ENCODE data around the gene AK1.

AK1 gene, protein sequence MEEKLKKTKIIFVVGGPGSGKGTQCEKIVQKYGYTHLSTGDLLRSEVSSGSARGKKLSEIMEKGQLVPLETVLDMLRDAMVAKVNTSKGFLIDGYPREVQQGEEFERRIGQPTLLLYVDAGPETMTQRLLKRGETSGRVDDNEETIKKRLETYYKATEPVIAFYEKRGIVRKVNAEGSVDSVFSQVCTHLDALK
- 0.37 to 16.1 (median 7.6) reads per million in 9 experiments for total RNA-seq

DNA sequence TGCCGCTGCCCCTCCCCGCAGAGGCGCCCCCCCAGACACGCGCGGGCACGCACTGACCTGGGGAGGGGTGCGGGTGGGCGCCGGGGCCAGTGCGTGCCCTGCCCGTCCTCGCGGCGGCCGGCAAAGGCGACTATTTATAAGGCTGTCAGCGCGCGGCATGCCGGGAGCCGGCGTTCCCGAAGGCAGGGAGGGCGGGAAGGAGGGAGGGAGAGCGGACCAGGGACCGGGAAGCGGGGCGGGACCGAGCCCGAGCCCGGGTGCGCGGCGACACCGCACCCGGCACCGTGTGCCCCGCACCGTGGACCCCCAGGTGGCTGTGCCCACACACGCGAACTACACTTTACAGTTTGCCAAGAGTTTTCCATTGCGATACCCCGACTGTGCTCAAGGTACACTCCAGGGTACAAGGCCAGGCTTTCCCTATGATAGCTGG lies at the start of gene AK1:
AK1 (minus strand) TSS at position 110 of the 433 bp plus-strand sequence. CDS start 3,058 bp downstream, outside the sequence.
- Mint-ChIP-seq H3K27ac (peak within 1 kb of the TSS in 1 of 2 donors; percentile 57), H3K4me1 (ENCODE audit: low read depth in 2 of 2) (peaks cover 9 to 20% of the 10 kb centered on the region in 2 donors), H3K27me3 (no peaks in the 10 kb centered on the region), H3K36me3 (ENCODE audit: insufficient read depth) (peaks cover 16% of the 10 kb centered on the region), H3K4me3 (peak within 1 kb of the TSS in 1 of 2 donors; percentile 50), H3K9me3 (no peaks in the 10 kb centered on the region)
- ATAC-seq (replicated peaks) (no peak), DNase-seq (no peak)

DNA sequence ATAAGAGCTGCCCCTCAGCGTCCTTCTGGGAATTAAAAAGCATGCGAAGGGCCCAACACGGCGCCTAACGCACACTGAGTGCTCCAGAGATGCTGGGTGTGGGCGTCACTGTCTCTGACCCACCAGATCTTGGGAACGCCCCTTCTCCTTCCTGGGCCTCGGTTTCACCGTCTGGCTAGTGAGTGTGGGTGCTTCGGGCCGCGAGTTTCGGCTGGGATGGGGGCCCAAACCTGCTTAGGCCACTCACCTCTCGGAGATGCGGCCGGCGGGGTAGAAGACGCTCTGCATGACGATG lies 49.4 kb upstream of the AK1 start:
- ATAC-seq (replicated peaks): peak; percentile 2
- H3K36me3 Mint-ChIP-seq (ENCODE audit: insufficient read depth): peaks cover 32% of the 10 kb centered on the region
- no peaks in the 10 kb centered on the region for H3K9me3 Mint-ChIP-seq
- H3K4me3 Mint-ChIP-seq: peak overlapping the region; percentile 59 to 71
- no peak overlapping the region for H3K27ac Mint-ChIP-seq
- DNase-seq: no peak
- peaks cover 7 to 9% of the 10 kb centered on the region in 2 donors for H3K27me3 Mint-ChIP-seq
- H3K4me1 Mint-ChIP-seq (ENCODE audit: low read depth in 2 of 2): peaks cover 6 to 17% of the 10 kb centered on the region in 2 donors

DNA sequence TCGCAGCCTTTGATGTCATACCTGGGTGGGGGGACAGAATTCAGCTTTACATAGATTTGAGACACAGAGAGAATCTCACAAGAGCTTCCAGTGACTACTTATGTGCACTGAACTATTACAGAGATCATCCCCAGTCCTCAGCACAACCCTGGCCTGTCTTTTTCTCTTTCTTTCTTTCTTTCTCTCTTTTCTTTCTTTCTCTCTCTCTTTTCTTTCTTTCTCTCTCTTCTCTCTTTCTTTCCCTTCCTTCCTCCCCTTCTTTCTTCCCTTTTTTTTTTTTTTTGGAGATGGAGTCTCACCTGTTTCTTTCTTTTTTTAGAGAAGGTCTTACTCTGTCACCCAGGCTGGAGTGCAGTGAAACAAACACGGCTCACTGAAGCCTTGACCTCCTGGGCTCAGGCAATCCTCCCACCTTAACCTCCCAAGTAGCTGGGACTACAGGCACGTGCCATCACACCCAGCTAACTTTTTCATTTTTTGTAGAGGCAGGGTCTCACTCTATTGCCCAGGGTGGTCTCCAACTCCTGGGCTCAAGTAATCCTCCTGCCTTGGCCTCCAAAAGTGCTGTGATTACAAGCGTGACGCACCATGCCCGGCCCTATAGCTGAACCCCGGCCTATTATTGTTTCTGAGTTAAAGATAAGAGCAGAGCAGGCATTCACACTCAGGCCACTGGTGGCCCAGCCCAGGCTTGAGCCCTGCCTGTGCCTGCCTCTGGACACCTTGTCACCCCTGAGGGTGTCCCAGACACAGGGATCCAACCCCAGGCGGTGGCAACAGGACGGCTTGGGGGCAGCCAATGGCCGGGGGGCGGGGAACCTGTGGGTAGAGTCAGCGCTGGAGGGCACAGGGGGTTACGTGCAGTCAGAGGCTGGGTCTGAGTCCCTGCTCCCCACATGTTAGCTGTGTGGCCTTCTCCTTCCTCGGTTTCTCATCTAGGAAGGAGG lies 48.8 kb upstream of the AK1 start:
- Mint-ChIP-seq H3K4me3 (peak overlapping the region in 1 of 2 donors; percentile 71), H3K27ac (no peak overlapping the region), H3K27me3 (peaks cover 7 to 9% of the 10 kb centered on the region in 2 donors), H3K9me3 (no peaks in the 10 kb centered on the region), H3K36me3 (ENCODE audit: insufficient read depth) (peaks cover 32% of the 10 kb centered on the region), H3K4me1 (ENCODE audit: low read depth in 2 of 2) (peaks cover 3 to 17% of the 10 kb centered on the region in 2 donors)
- DNase-seq (no peak), ATAC-seq (replicated peaks) (no peak)

DNA sequence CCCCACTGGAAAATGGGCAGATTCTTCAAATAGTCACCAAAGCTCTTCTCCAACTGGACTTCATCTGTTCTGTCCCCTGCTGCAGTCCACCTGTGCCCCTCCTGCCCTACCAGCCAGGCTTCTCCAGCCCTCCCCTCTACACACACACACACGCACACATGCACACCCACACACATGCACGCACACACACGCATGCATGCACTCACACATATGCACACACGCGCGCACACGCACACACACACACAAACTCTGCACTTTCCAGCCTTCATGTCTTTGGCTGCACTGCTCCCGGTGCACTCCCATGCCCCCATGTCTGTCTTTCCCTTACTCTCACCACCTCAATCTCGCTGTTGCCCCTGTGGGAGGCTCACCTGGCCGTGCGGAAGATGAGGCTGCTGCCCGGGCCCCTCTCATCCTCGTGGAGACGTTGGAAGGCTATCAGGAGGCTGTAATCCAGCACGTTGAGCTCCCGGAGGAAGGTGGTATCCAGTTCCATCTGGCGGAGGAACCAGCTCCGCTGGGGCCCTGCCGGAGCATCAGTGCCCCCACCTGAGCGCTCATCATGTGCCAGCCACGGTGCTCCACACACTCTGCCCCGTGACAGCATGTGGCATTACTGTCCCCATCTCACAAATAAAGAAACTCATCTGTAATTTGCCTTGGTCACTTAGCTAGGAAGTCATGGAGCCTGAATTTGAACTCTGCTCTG lies 47.4 kb upstream of the AK1 start:
- Mint-ChIP-seq H3K9me3 (no peaks in the 10 kb centered on the region), H3K27me3 (peaks cover 7 to 9% of the 10 kb centered on the region in 2 donors), H3K27ac (no peak overlapping the region), H3K4me1 (ENCODE audit: low read depth in 2 of 2) (peaks cover 0 to 17% of the 10 kb centered on the region in 2 donors), H3K4me3 (no peak overlapping the region), H3K36me3 (ENCODE audit: insufficient read depth) (peaks cover 24% of the 10 kb centered on the region)
- ATAC-seq (replicated peaks) (no peak), DNase-seq (no peak)

DNA sequence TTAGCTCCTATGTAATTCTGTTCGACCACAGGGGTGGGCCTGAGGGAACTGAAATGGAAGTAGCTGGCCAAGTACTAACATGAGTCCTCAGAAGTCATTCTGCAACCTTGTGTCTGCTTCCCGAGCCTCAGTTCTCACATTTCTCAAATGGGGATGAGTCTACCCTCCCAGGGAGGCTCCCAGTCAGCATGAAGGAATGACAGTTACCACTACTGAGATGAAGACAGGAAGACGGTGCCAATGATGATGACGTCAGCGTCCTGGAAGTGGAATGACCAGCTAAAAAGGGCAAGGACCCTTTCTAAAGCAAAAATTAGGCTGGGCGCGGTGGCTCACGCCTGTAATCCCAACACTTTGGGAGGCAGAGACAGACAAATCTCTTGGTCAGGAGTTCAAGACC lies 46.3 kb upstream of the AK1 start:
- no peak overlapping the region for H3K4me3 Mint-ChIP-seq
- H3K27ac Mint-ChIP-seq: no peak overlapping the region
- H3K27me3 Mint-ChIP-seq: peaks cover 7 to 9% of the 10 kb centered on the region in 2 donors
- ATAC-seq (replicated peaks) (no peak), DNase-seq (no peak)
- H3K4me1 Mint-ChIP-seq (ENCODE audit: low read depth in 2 of 2): peaks cover 0 to 20% of the 10 kb centered on the region in 2 donors
- peaks cover 26% of the 10 kb centered on the region for H3K36me3 Mint-ChIP-seq (ENCODE audit: insufficient read depth)
- no peaks in the 10 kb centered on the region for H3K9me3 Mint-ChIP-seq

DNA sequence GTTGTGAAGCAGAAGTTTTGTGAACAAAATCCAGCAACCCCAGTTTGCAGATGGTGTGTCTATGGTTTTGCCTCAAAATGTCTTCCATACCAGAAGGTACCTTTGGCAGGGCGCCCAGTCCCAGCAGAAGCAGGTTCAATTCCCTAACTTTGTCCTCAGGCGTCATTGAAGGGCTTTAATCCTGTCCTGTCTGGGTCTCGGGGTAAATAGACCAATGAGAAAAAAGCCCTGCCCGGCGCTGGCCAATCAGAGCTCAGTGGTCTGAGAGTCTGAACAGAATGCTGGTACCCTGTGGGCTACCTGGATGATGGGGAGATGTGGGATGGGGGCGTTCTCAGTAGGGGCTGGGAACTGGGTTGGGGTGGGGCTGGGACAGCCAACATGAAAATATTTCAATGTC lies 45.6 kb upstream of the AK1 start:
- Mint-ChIP-seq H3K4me1 (ENCODE audit: low read depth in 2 of 2) (peaks cover 0 to 26% of the 10 kb centered on the region in 2 donors), H3K27ac (no peak overlapping the region), H3K9me3 (no peaks in the 10 kb centered on the region), H3K4me3 (no peak overlapping the region), H3K36me3 (ENCODE audit: insufficient read depth) (peaks cover 26% of the 10 kb centered on the region), H3K27me3 (peaks cover 7 to 9% of the 10 kb centered on the region in 2 donors)
- ATAC-seq (replicated peaks) (no peak), DNase-seq (no peak)

DNA sequence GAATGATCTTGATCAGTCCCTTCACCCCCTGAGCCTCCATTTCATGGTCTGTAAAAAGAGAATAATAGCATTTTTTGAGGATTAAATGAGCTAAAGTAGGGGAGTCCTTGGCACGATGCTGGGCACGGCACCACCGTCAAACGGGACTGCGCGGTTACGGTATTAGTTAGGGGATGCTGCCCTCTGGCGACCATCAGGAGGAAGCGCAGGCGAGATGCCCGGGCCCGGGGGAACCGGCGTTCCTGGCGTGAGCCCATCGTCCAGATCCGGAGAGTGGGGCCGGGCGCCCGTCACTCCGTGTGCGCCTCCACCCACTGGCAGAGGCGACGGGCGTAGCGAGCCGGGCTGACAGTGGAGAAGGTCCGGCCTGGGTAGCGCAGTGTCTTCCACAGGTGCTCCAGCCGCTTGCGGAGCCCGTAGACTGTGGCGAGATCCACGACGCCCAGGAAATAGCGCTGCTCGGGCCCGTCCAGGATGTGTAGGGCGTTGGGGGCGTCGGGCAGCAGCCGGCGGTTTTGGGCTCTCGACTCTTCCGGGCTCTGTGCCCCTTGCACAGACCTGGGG lies 44.2 kb upstream of the AK1 start:
- no peaks in the 10 kb centered on the region for H3K9me3 Mint-ChIP-seq
- peak; percentile 81 to 86 (median 81) for DNase-seq
- peak; percentile 51 for ATAC-seq (replicated peaks)
- peak overlapping the region; percentile 46 to 49 for H3K27ac Mint-ChIP-seq
- H3K4me1 Mint-ChIP-seq (ENCODE audit: low read depth in 2 of 2): peaks cover 6 to 30% of the 10 kb centered on the region in 2 donors
- peak overlapping the region; percentile 51 to 70 for H3K4me3 Mint-ChIP-seq
- peaks cover 22% of the 10 kb centered on the region for H3K36me3 Mint-ChIP-seq (ENCODE audit: insufficient read depth)
- peaks cover 7 to 9% of the 10 kb centered on the region in 2 donors for H3K27me3 Mint-ChIP-seq

DNA sequence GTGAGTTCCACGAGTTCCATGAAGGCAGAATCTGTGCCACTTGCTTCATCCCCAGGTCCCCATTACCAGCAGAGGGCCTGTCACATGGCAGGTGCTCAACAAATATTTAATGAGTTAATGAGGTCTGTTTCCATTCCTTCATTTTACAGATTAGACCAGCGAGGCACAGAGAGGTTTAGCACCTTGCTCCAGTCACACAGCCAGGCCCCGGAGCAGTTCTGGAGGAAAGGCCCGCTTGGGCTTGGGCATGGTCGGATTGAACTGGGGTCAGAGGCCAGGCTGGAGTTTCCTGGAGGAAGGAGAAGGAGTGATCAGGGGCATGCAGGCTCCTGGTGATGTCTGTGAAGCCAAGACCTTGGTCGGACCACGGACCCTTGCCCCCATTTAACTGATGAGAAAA lies 43.3 kb upstream of the AK1 start:
- Mint-ChIP-seq H3K36me3 (ENCODE audit: insufficient read depth) (peaks cover 24% of the 10 kb centered on the region), H3K27me3 (peaks cover 2 to 9% of the 10 kb centered on the region in 2 donors), H3K9me3 (no peaks in the 10 kb centered on the region), H3K4me1 (ENCODE audit: low read depth in 2 of 2) (peaks cover 8 to 32% of the 10 kb centered on the region in 2 donors), H3K4me3 (no peak overlapping the region), H3K27ac (no peak overlapping the region)
- ATAC-seq (replicated peaks) (no peak), DNase-seq (no peak)

DNA sequence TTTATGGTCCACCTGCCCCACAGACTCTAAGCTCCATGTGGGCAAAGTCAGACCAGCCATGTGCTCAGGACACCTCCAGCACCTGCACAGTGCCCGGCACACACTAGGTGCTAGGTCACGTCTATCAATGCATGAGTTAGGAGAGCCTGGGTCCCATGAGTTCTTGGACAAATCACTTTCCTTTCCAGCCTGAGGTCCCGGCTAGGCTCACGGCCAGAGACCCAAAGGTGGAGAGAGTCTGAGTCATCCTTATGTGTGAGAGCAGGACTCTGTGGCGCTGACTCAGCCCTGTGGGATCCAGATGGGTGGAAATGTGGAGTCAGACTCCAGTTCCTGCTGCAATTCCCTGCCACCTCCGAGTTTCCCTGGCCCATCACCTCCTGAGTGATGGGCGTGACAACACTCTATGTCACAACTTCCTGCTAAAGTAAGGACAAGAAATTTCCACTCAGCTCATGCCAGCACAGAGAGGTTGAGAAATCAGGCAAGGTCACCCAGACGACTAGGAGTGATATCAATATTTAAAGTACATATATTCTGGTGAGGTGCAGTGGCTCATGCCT lies 41.9 kb upstream of the AK1 start:
- Mint-ChIP-seq H3K4me3 (no peak overlapping the region), H3K4me1 (ENCODE audit: low read depth in 2 of 2) (peaks cover 19 to 41% of the 10 kb centered on the region in 2 donors), H3K27me3 (peaks cover 0 to under 1% of the 10 kb centered on the region in 2 donors), H3K36me3 (ENCODE audit: insufficient read depth) (peaks cover 24% of the 10 kb centered on the region), H3K9me3 (no peaks in the 10 kb centered on the region), H3K27ac (peak overlapping the region in 1 of 2 donors; percentile 87)
- DNase-seq (no peak), ATAC-seq (replicated peaks) (no peak)

DNA sequence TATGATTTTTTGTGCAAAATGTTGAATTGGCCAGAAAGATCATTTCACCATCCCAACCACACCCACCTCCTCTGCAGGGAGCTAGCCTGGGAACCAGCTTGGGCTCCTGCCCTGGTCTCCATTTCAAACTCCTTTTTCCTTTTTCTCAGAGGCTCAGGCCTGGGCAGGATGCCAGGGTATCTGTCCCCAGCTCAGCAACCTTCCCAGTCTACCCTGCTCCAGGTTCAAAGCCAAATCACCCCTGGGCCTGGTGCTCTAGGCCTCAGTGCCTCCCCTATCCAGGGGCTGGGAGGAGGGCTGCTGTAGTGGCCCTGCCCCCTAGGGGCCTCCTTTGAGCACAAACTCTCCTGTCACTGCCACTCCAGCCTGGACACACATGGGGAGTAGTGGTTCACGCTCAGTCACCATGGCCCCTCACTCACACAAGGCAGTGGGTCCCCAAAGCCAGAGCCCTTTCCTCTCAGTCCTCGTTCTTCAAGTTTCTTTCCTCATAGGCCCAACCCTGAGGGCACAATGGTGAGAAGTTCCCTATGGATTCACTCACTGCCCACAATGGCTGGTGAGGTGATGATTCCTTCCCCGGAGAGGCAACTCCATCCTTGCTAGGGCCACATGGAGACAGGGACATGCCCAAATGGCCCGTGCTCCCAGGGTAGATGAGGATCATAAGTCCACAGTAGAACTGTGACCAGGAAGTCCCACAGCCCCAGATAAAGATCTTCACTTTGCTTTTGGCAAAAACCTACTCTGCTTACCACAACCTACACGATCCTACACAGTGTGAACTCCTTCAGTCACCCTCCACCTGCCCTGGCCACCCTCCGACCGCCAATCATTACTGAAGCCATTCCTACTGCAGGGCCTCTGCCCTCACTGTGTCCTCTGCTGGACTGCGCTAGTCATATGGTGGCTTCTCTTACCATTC lies 41.0 kb upstream of the AK1 start:
- peaks cover 23% of the 10 kb centered on the region for H3K36me3 Mint-ChIP-seq (ENCODE audit: insufficient read depth)
- peak overlapping the region; percentile 31 to 87 for H3K27ac Mint-ChIP-seq
- no peaks in the 10 kb centered on the region for H3K9me3 Mint-ChIP-seq
- ATAC-seq (replicated peaks) (no peak), DNase-seq (no peak)
- H3K4me3 Mint-ChIP-seq: peak overlapping the region; percentile 21 to 85
- peaks cover 19 to 41% of the 10 kb centered on the region in 2 donors for H3K4me1 Mint-ChIP-seq (ENCODE audit: low read depth in 2 of 2)
- H3K27me3 Mint-ChIP-seq: no peaks in the 10 kb centered on the region

DNA sequence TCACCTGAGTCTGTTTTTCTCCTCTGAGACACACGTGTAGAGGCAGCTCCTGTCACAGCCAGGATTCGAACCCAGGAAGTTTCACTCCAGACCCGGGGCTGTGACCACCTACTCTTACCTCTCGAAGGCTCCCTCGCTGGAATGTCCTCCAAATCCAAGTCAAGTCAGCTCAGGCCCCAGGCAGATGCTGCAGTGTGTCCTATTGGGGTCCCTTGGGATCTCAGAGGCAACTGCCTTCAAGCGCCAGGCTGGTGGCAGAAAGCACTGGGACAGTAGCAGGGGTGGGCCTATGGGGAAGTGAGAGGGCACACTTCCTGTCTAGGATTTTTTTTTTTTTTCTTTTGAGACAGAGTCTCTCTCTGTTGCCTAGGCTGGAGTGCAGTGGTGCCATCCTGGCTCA lies 40.1 kb upstream of the AK1 start:
- peak overlapping the region; percentile 81 to 85 for H3K4me3 Mint-ChIP-seq
- H3K36me3 Mint-ChIP-seq (ENCODE audit: insufficient read depth): peaks cover 28% of the 10 kb centered on the region
- DNase-seq: no peak
- H3K27ac Mint-ChIP-seq: peak overlapping the region; percentile 31 to 87
- no peak for ATAC-seq (replicated peaks)
- H3K4me1 Mint-ChIP-seq (ENCODE audit: low read depth in 2 of 2): peaks cover 19 to 46% of the 10 kb centered on the region in 2 donors
- no peaks in the 10 kb centered on the region for H3K9me3 Mint-ChIP-seq
- H3K27me3 Mint-ChIP-seq: no peaks in the 10 kb centered on the region
